Measurements from ENCODE around the gene LEKR1.

The LEKR1 gene

GRCh38 chr3:157043771-157044170 lies 217.6 kb downstream of the LEKR1 start:
- H3K27ac ChIP-seq (ENCODE audit: insufficient read depth, low read depth, low read length, poor library complexity, severe bottlenecking) = no peak overlapping the region
- H3K27me3 ChIP-seq (ENCODE audit: control insufficient read depth, insufficient read depth, low read length, poor library complexity, severe bottlenecking) = no peaks in the 10 kb centered on the region
- no peaks in the 10 kb centered on the region for H3K36me3 ChIP-seq (ENCODE audit: control insufficient read depth, insufficient read depth, low read length)
- 92 to 95% methylated on average over 1 of the region's 1 CpG for WGBS, 2 experiments
- no peaks in the 10 kb centered on the region for H3K4me1 ChIP-seq (ENCODE audit: control insufficient read depth, insufficient read depth, low read length)
- H3K9me3 ChIP-seq (ENCODE audit: control insufficient read depth, low read length) = no peaks in the 10 kb centered on the region
- H3K4me3 ChIP-seq (ENCODE audit: insufficient read depth, low read depth, low read length) = no peak overlapping the region

GRCh38 chr3:157045238-157045850 lies 219.2 kb downstream of the LEKR1 start:
- no peaks in the 10 kb centered on the region for H3K27me3 ChIP-seq (ENCODE audit: control insufficient read depth, insufficient read depth, low read length, poor library complexity, severe bottlenecking)
- H3K27ac ChIP-seq (ENCODE audit: insufficient read depth, low read depth, low read length, poor library complexity, severe bottlenecking) = no peak overlapping the region
- no peak overlapping the region for H3K4me3 ChIP-seq (ENCODE audit: insufficient read depth, low read depth, low read length)
- H3K9me3 ChIP-seq (ENCODE audit: control insufficient read depth, low read length) = no peaks in the 10 kb centered on the region
- H3K36me3 ChIP-seq (ENCODE audit: control insufficient read depth, insufficient read depth, low read length) = no peaks in the 10 kb centered on the region
- 86 to 87% methylated on average over 12 of the region's 12 CpGs for WGBS, 2 experiments
- H3K4me1 ChIP-seq (ENCODE audit: control insufficient read depth, insufficient read depth, low read length) = no peaks in the 10 kb centered on the region

DNA sequence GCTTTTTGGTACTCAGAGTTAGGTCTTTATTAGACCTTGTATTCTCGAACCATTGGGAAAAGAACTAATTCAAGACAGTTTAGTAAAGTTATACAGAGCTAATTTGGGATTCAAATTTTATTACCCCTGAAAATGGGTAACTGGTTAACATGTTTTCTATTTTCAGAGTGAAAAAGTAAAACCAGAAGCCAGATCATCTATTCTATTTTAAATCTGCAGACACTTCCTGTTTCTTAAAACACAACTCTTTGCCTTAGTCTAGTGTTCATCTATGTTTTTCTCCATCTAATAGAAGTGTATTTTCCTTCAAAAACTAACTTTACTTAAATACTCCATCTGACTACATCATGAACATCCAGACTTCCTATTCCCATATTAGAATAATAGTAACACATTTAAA lies 220.4 kb downstream of the LEKR1 start:
- Histone ChIP-seq H3K9me3 (ENCODE audit: control insufficient read depth, low read length) (no peaks in the 10 kb centered on the region), H3K27me3 (ENCODE audit: control insufficient read depth, insufficient read depth, low read length, poor library complexity, severe bottlenecking) (no peaks in the 10 kb centered on the region), H3K4me1 (ENCODE audit: control insufficient read depth, insufficient read depth, low read length) (no peaks in the 10 kb centered on the region), H3K27ac (ENCODE audit: insufficient read depth, low read depth, low read length, poor library complexity, severe bottlenecking) (no peak overlapping the region), H3K36me3 (ENCODE audit: control insufficient read depth, insufficient read depth, low read length) (no peaks in the 10 kb centered on the region), H3K4me3 (ENCODE audit: insufficient read depth, low read depth, low read length) (no peak overlapping the region)
- 100% methylated on average over 1 of the region's 1 CpG for WGBS, 2 experiments

- 92 to 96% methylated on average over 3 of the region's 3 CpGs for WGBS, 2 experiments
- Histone ChIP-seq H3K27ac (ENCODE audit: insufficient read depth, low read depth, low read length, poor library complexity, severe bottlenecking) (no peak overlapping the region), H3K36me3 (ENCODE audit: control insufficient read depth, insufficient read depth, low read length) (no peaks in the 10 kb centered on the region), H3K4me1 (ENCODE audit: control insufficient read depth, insufficient read depth, low read length) (no peaks in the 10 kb centered on the region), H3K9me3 (ENCODE audit: control insufficient read depth, low read length) (no peaks in the 10 kb centered on the region), H3K27me3 (ENCODE audit: control insufficient read depth, insufficient read depth, low read length, poor library complexity, severe bottlenecking) (no peaks in the 10 kb centered on the region), H3K4me3 (ENCODE audit: insufficient read depth, low read depth, low read length) (no peak overlapping the region)
Observed at GRCh38 chr3:157051055-157051454, 224.9 kb downstream of the LEKR1 start.

GRCh38 chr3:157051591-157051990 lies 225.4 kb downstream of the LEKR1 start:
- Histone ChIP-seq H3K4me1 (ENCODE audit: control insufficient read depth, insufficient read depth, low read length) (no peaks in the 10 kb centered on the region), H3K9me3 (ENCODE audit: control insufficient read depth, low read length) (no peaks in the 10 kb centered on the region), H3K27me3 (ENCODE audit: control insufficient read depth, insufficient read depth, low read length, poor library complexity, severe bottlenecking) (no peaks in the 10 kb centered on the region), H3K27ac (ENCODE audit: insufficient read depth, low read depth, low read length, poor library complexity, severe bottlenecking) (no peak overlapping the region), H3K4me3 (ENCODE audit: insufficient read depth, low read depth, low read length) (no peak overlapping the region), H3K36me3 (ENCODE audit: control insufficient read depth, insufficient read depth, low read length) (no peaks in the 10 kb centered on the region)

- no peaks in the 10 kb centered on the region for H3K36me3 ChIP-seq (ENCODE audit: control insufficient read depth, insufficient read depth, low read length)
- no peaks in the 10 kb centered on the region for H3K9me3 ChIP-seq (ENCODE audit: control insufficient read depth, low read length)
- H3K27ac ChIP-seq (ENCODE audit: insufficient read depth, low read depth, low read length, poor library complexity, severe bottlenecking) = no peak overlapping the region
- no peaks in the 10 kb centered on the region for H3K4me1 ChIP-seq (ENCODE audit: control insufficient read depth, insufficient read depth, low read length)
- WGBS, 2 experiments = 91 to 95% methylated on average over 1 of the region's 1 CpG
- no peaks in the 10 kb centered on the region for H3K27me3 ChIP-seq (ENCODE audit: control insufficient read depth, insufficient read depth, low read length, poor library complexity, severe bottlenecking)
- H3K4me3 ChIP-seq (ENCODE audit: insufficient read depth, low read depth, low read length) = no peak overlapping the region
Observed at GRCh38 chr3:157056035-157056434, 229.9 kb downstream of the LEKR1 start.

GRCh38 chr3:157058392-157059071 lies 232.4 kb downstream of the LEKR1 start:
- 87 to 89% methylated on average over 1 to 2 of the region's 2 CpGs for WGBS, 2 experiments
- no peak overlapping the region for H3K4me3 ChIP-seq (ENCODE audit: insufficient read depth, low read depth, low read length)
- no peaks in the 10 kb centered on the region for H3K36me3 ChIP-seq (ENCODE audit: control insufficient read depth, insufficient read depth, low read length)
- H3K9me3 ChIP-seq (ENCODE audit: control insufficient read depth, low read length) = no peaks in the 10 kb centered on the region
- peaks cover 4% of the 10 kb centered on the region for H3K27me3 ChIP-seq (ENCODE audit: control insufficient read depth, insufficient read depth, low read length, poor library complexity, severe bottlenecking)
- H3K4me1 ChIP-seq (ENCODE audit: control insufficient read depth, insufficient read depth, low read length) = no peaks in the 10 kb centered on the region
- H3K27ac ChIP-seq (ENCODE audit: insufficient read depth, low read depth, low read length, poor library complexity, severe bottlenecking) = no peak overlapping the region

DNA sequence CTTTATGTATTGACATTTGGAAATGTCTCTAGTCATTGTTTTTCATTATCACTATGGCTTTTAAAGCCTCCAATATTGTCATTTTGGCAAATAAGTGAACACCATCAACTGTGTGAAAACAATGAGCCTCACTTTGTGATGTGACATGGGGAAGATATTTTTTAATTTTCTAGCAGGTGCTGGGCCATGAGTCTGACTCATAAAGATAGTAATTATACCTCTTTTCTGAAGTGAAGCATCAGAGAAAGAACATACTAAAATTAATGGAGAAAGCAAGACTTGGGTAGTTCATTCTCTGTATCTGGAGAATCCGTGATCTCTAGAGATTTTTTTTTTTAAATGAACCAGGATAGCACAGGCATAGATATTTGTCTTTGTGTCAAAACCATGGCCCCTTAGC lies 233.0 kb downstream of the LEKR1 start:
- Histone ChIP-seq H3K27ac (ENCODE audit: insufficient read depth, low read depth, low read length, poor library complexity, severe bottlenecking) (no peak overlapping the region), H3K36me3 (ENCODE audit: control insufficient read depth, insufficient read depth, low read length) (no peaks in the 10 kb centered on the region), H3K4me1 (ENCODE audit: control insufficient read depth, insufficient read depth, low read length) (no peaks in the 10 kb centered on the region), H3K9me3 (ENCODE audit: control insufficient read depth, low read length) (no peaks in the 10 kb centered on the region), H3K27me3 (ENCODE audit: control insufficient read depth, insufficient read depth, low read length, poor library complexity, severe bottlenecking) (peaks cover 9% of the 10 kb centered on the region), H3K4me3 (ENCODE audit: insufficient read depth, low read depth, low read length) (no peak overlapping the region)
- 100% methylated on average over 1 of the region's 1 CpG for WGBS, 2 experiments

- no peaks in the 10 kb centered on the region for H3K36me3 ChIP-seq (ENCODE audit: control insufficient read depth, insufficient read depth, low read length)
Observed at GRCh38 chr3:157059661-157060060, 233.5 kb downstream of the LEKR1 start.

DNA sequence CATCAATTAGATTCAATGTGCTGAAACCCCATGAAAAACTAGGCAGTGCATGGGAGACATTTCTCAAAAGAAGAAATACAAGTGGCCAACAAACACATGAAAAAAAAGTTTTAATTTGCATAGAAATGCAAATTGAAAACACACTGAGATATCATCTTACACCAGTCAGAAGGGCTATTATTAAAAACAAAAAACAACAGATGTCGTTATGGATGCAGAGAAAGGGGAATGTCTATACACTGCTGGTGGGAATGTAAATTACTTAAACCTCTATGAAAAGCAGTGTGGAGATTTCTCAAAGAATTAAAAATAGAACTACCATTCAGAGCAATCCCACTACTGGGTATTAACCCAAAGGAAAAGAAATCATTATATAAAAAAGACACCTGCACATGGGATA lies 235.1 kb downstream of the LEKR1 start:
- WGBS, 2 experiments = 100% methylated on average over 1 of the region's 1 CpG; no CpG with 5 or more reads in 1 of the 2 experiments
- no peaks in the 10 kb centered on the region for H3K36me3 ChIP-seq (ENCODE audit: control insufficient read depth, insufficient read depth, low read length)
- no peak overlapping the region for H3K27ac ChIP-seq (ENCODE audit: insufficient read depth, low read depth, low read length, poor library complexity, severe bottlenecking)
- H3K27me3 ChIP-seq (ENCODE audit: control insufficient read depth, insufficient read depth, low read length, poor library complexity, severe bottlenecking) = peaks cover 28% of the 10 kb centered on the region
- H3K4me3 ChIP-seq (ENCODE audit: insufficient read depth, low read depth, low read length) = no peak overlapping the region
- peaks cover 11% of the 10 kb centered on the region for H3K4me1 ChIP-seq (ENCODE audit: control insufficient read depth, insufficient read depth, low read length)
- H3K9me3 ChIP-seq (ENCODE audit: control insufficient read depth, low read length) = no peaks in the 10 kb centered on the region

More at GRCh38 chr3:157059661-157060060, 233.5 kb downstream of the LEKR1 start:
- H3K4me3 ChIP-seq (ENCODE audit: insufficient read depth, low read depth, low read length) = no peak overlapping the region
- H3K4me1 ChIP-seq (ENCODE audit: control insufficient read depth, insufficient read depth, low read length) = no peaks in the 10 kb centered on the region
- no peak overlapping the region for H3K27ac ChIP-seq (ENCODE audit: insufficient read depth, low read depth, low read length, poor library complexity, severe bottlenecking)
- peaks cover 14% of the 10 kb centered on the region for H3K27me3 ChIP-seq (ENCODE audit: control insufficient read depth, insufficient read depth, low read length, poor library complexity, severe bottlenecking)
- no peaks in the 10 kb centered on the region for H3K9me3 ChIP-seq (ENCODE audit: control insufficient read depth, low read length)
